ENCODE results near the gene MSANTD1.

- TF ChIP-seq CTCF (IDR thresholded peaks at IDR 0.05) (no peak), EP300 (IDR thresholded peaks at IDR 0.05) (no peak)
Observed at GRCh38 chr4:3251691-3252479, 2.9 kb downstream of the MSANTD1 start.

Measured in suprapubic skin (tissue), 3 donors.